Stimulated activated CD4-positive, alpha-beta T cell treated with anti-CD3 and anti-CD28 coated beads, Interleukin-15, amount 100 ng/mL, for 24 hours (primary cell): ENCODE results near the gene STARD13.

Experiments
- DNase-seq: peaks from one replicate; pipeline ENCODE4 v3.0.0-alpha.2; 2020

The STARD13 gene

DNA sequence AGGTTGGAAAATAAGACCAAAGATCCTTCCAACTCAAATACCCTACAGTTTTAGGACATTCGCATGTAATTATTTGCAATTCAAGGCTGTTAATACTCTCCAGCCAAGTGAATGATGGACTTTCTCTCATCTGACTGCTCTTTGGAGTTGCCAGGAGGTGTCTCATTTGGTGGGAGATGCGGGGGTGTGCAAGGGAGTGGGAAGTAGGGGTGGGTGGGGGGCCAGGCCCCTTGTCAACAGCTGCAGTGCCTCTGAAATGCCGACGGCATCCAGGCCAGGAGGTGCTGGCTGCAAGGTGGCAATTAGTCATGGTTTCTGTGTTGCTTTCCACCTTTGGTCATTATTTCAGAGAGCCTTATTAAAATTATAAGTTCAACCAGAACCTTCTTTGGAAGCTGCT is 147.8 kb downstream of the STARD13 start:
- DNase-seq: no peak

DNA sequence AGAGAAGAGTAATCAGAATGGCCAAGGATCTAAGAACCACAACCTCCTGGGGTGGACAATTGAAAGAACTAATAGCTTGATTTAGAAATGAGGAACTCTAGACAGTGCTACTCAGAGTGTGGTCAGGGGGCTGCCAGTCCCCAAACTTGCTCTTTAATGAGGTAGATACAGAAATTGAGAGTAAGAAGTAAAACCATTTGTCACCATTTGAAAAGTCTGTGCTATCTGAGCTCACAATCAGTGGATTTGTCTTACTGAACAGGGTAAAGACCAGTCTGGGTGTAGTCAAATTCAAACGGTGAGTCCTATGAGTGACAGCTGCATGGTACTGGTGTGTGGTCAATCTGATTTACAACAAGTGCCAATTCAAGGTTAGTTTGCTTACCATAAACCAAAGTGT is 150.5 kb downstream of the STARD13 start:
- DNase-seq: no peak

DNA sequence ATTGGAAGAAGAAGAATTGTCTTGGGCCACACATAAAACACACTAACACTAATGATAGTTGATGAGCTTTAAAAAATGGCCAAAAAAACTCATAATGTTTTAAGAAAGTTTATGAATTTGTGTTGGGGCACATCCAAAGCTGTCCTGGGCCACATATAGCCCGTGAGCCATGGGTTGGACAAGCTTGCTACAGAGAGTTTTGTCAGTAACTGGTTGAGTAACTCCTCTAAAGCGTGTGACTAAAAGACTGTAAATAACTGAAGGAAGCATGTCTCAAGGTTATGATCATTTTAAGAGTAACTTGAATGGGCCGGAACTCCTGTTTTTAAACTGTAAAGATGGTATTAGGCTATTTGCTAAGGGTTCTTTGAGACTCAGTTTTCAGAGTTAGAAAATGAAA is 151.3 kb downstream of the STARD13 start:
- DNase-seq: no peak

DNA sequence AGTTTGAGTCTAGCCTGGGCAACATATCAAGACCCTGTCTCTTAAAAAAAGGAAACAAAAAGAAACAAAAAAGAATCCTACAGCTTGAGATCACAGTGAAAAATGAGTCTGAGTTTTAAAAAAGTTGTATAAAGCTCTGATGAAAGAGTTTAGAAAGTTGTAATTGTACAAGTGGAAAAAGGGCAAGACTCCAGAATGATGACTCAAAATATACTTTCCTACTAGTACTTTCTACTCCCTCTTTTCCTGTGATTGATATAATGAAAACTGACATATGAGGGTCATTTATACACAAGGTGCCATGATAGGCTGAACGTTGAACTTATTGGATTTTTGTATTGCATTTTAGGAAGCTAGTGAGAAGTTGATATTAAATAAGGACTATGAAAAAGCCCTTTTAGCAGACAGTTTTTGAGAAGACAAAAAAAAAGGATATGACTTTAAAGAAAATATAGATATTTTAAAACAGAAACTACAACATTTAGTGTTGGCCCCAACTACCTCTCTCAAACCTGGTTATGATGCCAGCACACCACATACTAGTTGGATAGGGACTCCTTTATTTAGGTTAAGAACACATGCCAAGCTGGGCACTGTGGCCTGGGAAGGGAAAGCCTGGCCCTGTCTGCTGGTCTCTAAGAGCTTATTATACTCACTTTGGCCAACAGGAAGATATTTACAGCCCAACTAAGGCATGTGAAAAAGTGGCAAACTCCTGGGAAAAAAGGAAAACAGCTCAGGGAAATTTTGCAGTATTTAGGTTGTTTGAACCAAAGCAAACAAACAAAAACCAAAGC is 152.7 kb downstream of the STARD13 start:
- no peak for DNase-seq

GRCh38 chr13:33129886-33130285 is 155.7 kb downstream of the STARD13 start:
- no peak for DNase-seq

DNA sequence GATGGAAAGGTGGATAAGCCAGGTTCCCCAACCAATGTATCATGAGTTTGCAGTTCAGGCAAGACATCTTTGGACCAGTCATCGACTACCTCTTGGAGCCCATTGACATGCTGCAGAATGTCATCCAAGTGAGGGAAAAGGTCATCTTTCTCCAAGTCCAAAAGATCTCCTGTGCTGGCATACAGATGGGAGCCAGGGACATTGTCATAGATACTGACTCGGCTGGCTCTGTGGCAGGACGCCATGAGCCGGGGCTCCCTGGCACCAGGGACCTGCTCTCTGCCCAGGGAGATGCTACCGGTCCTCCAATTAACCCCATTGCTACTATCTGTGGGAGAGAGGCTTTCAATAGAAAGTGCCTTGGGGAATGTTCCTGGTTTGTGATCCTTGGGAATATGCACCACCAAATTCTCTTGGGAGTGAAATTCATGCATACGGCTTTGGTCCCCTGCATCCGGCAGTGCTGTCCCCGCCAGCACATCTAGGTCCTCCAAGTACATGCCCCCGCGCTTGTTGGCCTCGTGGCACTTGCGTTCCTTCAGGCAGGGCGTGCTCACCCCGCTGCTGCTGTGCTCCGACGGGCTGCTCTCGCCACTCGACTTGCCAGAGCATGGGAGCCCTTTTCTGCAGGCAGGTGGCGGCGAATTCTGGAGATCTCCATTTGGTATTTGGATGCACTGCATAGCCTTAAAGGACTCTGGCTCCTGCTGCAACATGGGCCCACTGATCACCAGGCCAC is 156.3 kb downstream of the STARD13 start:
- no peak for DNase-seq

DNA sequence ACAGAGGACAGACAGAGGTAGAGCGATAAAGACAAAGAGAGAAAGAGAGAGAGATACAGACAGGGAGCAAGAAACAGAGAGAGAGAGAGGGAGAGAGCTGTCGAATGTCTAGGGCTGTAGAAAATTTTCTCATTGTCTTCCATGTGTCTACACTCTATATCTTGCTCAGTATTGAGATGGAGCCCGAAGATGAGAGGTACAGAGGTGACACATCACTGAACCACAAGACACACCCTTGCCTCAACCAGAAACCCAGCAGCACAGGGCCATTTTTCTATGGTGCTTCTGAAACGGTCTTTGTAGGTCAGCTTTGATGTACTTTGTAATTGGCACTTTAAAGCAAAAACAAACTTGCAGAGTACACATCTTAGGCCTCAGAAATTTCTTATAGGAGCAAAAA is 157.4 kb downstream of the STARD13 start:
- no peak for DNase-seq

DNA sequence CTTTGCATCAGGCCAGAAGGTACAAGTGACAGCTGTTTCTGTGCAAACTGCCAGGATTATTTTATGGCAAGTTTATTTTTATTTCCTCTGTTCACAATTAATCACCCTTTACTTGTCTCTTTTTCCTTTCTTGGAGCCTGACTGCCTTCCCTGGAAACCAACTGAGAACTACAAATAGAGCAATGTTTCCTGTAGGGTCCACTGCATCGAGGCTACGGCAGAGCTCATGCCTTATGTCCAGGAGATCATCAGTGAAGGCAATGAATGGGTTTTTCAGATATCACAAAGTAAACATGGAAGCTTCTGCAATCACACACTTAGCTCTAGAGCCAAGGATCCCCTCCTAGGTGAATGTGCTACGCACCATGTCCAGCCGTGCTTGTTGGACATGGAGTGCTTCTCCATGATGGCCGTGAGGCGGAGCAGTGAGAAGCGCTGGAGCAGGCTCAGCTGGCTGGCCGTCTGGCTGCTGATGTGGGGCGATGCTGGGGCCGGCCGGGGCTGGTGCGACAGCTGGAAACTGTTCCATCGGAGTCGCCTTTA is 158.5 kb downstream of the STARD13 start:
- no peak for DNase-seq

DNA sequence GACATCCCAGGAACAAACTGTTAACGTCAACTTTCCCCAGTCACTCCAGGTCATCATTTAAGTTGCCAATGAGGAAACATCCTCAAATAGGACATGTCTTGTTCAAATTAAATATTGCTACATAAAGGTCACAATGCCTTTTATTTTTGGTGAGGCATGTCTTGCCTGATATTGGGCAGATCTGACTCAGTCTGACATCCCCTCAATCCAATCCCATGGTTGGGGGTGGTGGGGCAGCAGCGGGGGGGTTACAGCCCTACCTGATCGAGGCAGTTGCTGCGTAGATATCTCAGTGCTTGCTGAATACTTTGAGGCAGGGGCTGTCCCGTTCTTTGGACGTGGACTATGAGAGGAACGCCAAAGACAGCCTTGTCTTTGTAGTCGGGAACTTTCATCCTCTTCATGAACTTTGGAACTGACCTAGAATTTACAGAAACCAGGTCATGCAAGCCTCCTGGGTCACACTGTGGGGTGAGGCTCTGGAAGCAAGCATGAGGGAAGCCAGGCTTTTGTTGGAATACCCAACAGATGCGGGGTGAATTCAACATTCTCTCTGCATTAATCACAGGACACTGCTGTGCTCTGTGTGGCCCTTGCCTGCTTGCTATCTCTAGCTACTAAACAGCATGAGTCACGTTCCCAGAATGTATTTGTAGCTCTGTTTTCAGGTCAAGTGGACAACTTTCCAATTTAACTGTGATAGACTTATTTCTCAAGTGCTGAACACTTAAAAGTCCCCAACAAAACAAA is 159.6 kb downstream of the STARD13 start:
- no peak for DNase-seq

- DNase-seq: no peak
These were observed 162.3 kb downstream of the STARD13 start for GRCh38 chr13:33123066-33123859.

GRCh38 chr13:33119856-33120543 is 165.6 kb downstream of the STARD13 start:
- DNase-seq: no peak

- no peak for DNase-seq
These were observed 166.4 kb downstream of the STARD13 start for GRCh38 chr13:33119022-33119781.

- DNase-seq: no peak
These were observed 169.1 kb downstream of the STARD13 start for GRCh38 chr13:33116321-33117010.

- DNase-seq: no peak
These were observed 170.3 kb downstream of the STARD13 start for GRCh38 chr13:33115274-33115673.

- DNase-seq: no peak
These were observed 171.4 kb downstream of the STARD13 start for GRCh38 chr13:33114146-33114545.

- DNase-seq: no peak
These were observed 172.8 kb downstream of the STARD13 start for GRCh38 chr13:33112766-33113165.

- no peak for DNase-seq
These were observed 174.0 kb downstream of the STARD13 start for GRCh38 chr13:33111414-33112110.

GRCh38 chr13:33110713-33111413 is 174.7 kb downstream of the STARD13 start:
- no peak for DNase-seq

GRCh38 chr13:33110386-33110712 is 175.2 kb downstream of the STARD13 start:
- DNase-seq: no peak
